Spleen (tissue), 7 donors: ENCODE data around the gene LSM14A.

Source experiments
- POLR2A ChIP-seq, 3 donors: fragments of 450-650 bp; IDR thresholded peaks; one replicate each; pipeline ENCODE4 v1.5.1; 2017; ENCODE audit warnings: antibody characterized with exemption in 3 of 3, mild to moderate bottlenecking in 1 of 3
- POLR2AphosphoS5 ChIP-seq, 3 donors: sonication (generic); formaldehyde crosslinking; IDR thresholded peaks; one replicate each; pipeline ENCODE4 v1.5.1; 2017; ENCODE audit warnings: antibody characterized with exemption in 3 of 3
- TF ChIP-seq, protein P1 (sequence below), 11 experiments: fragments of 200-600 bp in 7 of 11; fragments of 450-650 bp in 4 of 11; sonication (generic) in 4 of 11; IDR thresholded peaks in 8 of 11; conservative IDR thresholded peaks in 3 of 11; 1 replicate in 7 of 11; 2 replicates in 4 of 11; pipeline versions ENCODE4 v1.4.0 to v1.8.0; 2016 to 2021; ENCODE audit warnings: antibody characterized with exemption in 11 of 11, inconsistent platforms in 4 of 11, mild to moderate bottlenecking in 1 of 11
- donor health status: DM: no; HTN: no; CAD: no; lungs with moderate emphysema.
- donor health status: DM: no; HTN: no; CAD: no.
- donor health status: DM: no; HTN: no; CAD: no.

DNA sequence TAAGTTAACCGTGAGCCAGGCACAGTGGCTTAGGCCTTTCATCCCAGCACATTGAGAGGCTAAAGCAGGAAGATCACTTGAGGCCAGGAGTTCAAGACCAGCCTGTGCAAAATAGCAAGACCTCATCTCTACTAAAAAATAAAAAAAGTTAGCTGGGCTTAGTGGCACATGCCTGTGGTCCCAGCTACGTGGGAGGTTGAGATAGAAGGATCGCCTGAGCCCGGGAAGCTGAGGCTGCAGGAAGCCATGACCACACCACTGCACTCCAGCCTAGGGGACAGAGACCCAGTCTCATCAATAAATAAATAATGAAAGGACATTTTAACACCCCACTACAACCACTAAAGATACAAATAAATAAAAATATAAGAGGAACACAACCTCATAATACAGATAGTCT lies 21.6 kb downstream of the LSM14A start:
- TF ChIP-seq POLR2A (IDR thresholded peaks at IDR 0.05), result no peak
- TF ChIP-seq, protein P1, sequence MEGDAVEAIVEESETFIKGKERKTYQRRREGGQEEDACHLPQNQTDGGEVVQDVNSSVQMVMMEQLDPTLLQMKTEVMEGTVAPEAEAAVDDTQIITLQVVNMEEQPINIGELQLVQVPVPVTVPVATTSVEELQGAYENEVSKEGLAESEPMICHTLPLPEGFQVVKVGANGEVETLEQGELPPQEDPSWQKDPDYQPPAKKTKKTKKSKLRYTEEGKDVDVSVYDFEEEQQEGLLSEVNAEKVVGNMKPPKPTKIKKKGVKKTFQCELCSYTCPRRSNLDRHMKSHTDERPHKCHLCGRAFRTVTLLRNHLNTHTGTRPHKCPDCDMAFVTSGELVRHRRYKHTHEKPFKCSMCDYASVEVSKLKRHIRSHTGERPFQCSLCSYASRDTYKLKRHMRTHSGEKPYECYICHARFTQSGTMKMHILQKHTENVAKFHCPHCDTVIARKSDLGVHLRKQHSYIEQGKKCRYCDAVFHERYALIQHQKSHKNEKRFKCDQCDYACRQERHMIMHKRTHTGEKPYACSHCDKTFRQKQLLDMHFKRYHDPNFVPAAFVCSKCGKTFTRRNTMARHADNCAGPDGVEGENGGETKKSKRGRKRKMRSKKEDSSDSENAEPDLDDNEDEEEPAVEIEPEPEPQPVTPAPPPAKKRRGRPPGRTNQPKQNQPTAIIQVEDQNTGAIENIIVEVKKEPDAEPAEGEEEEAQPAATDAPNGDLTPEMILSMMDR (IDR thresholded peaks at IDR 0.05 in 8 of 11, conservative IDR thresholded peaks at IDR 0.05 in 3 of 11), result no peak
- TF ChIP-seq POLR2AphosphoS5 (IDR thresholded peaks at IDR 0.05), result no peak
